Osteocyte (in vitro differentiated cells): ENCODE results near the gene SLC6A7. TPM values are rescaled to one million over a fixed set of nuclear protein-coding genes. Genes with fewer than 3 reads are reported as not detected.

Experiments
- total RNA-seq: library from RNA; stranded (reverse); gene quantifications from 2 replicates; pipeline ENCODE4 v1.2.1, GENCODE V29; 2021

The SLC6A7 gene
- total RNA-seq, 1 donor from 2014 or later: not detected

Other genes with a start within 250 kb of the SLC6A7 start
- gene PDE6A, start 245.3 kb upstream of the SLC6A7 start, total RNA-seq: not detected in 2 replicates
- gene SLC26A2, start 229.3 kb upstream of the SLC6A7 start, total RNA-seq: 39.7 and 41.8 TPM in 2 replicates
- gene TIGD6, start 189.4 kb upstream of the SLC6A7 start, total RNA-seq: 5.6 and 5.9 TPM in 2 replicates
- gene HMGXB3, start 189.3 kb upstream of the SLC6A7 start, total RNA-seq: 54.6 and 58.6 TPM in 2 replicates
- 1.1 and 1.2 TPM in 2 replicates for gene CSF1R, start 103.5 kb upstream of the SLC6A7 start, total RNA-seq
- 1,093 and 1,131 TPM in 2 replicates for gene PDGFRB, start 34.2 kb upstream of the SLC6A7 start, total RNA-seq
- gene CDX1, start 23.3 kb upstream of the SLC6A7 start, total RNA-seq: 0.71 and 1.0 TPM in 2 replicates
- not detected in 2 replicates for gene CAMK2A, start 99.7 kb downstream of the SLC6A7 start, total RNA-seq
- gene ARSI, start 112.8 kb downstream of the SLC6A7 start, total RNA-seq: 0.51 and 0.81 TPM in 2 replicates
- 28.6 and 32.5 TPM in 2 replicates for gene TCOF1, start 167.6 kb downstream of the SLC6A7 start, total RNA-seq
- gene CD74, start 222.8 kb downstream of the SLC6A7 start, total RNA-seq: not detected in 2 replicates